AG09309 (cell line): ENCODE measurements around the gene POLR3A.

Experiments used
- DNase-seq: peaks from one replicate; pipeline ENCODE4 v3.0.0-alpha.2; 2010; ENCODE audit warnings: low read depth
- H3K4me3 ChIP-seq: 2 replicates; pipeline ENCODE4 v1.5.1; 2011; ENCODE audit warnings: mild to moderate bottlenecking, low read depth, low read length, moderate library complexity; ENCODE audit not compliant: control insufficient read depth
- TF ChIP-seq, protein P1 (sequence below): IDR thresholded peaks from 2 replicates; pipeline ENCODE4 v1.5.1; 2011; ENCODE audit warnings: mild to moderate bottlenecking, low read depth, low read length, inconsistent platforms; ENCODE audit not compliant: insufficient read depth, control insufficient read depth; ENCODE audit errors: missing control alignments

POLR3A gene

DNA sequence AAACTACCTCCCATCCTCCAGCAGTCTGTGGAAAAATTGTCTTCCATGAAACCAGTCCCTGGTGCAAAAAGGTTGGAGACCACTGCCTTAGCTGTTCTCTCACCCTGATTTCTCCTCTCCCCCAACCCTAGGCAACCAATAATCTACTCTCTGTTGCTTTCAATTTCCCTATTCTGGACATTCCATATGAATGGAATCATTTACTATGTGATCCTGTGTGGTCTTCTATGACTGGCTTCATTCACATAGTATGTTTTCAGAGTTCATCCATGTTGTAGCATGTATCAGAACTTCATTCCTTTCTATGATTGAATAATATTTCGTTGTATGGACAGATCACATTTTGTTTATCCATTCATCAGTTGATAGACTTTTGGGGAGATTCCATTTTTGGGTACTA, 64.5 kb downstream of the POLR3A start:
- TF ChIP-seq, protein P1, sequence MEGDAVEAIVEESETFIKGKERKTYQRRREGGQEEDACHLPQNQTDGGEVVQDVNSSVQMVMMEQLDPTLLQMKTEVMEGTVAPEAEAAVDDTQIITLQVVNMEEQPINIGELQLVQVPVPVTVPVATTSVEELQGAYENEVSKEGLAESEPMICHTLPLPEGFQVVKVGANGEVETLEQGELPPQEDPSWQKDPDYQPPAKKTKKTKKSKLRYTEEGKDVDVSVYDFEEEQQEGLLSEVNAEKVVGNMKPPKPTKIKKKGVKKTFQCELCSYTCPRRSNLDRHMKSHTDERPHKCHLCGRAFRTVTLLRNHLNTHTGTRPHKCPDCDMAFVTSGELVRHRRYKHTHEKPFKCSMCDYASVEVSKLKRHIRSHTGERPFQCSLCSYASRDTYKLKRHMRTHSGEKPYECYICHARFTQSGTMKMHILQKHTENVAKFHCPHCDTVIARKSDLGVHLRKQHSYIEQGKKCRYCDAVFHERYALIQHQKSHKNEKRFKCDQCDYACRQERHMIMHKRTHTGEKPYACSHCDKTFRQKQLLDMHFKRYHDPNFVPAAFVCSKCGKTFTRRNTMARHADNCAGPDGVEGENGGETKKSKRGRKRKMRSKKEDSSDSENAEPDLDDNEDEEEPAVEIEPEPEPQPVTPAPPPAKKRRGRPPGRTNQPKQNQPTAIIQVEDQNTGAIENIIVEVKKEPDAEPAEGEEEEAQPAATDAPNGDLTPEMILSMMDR: no peak
- no peak for DNase-seq
- no peak overlapping the region for H3K4me3 ChIP-seq

DNA sequence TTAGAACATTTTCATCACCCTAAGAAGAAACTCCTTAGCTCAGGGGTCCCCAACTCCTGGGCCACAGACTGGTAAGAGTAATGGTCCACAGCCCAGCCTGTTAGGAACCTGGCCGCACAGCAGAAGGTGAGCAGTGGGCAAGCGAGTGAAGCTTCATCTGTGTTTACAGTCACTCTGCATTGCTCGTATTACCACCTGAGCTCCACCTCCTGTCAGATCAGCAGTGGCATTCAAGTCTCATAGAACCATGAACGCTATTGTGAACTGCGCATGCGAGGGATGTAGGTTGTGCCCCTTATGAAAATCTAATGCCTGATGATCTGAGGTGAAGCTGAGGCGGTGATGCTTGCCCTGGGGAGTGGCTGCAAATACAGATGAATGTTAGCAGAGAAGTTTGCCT, 65.4 kb downstream of the POLR3A start:
- TF ChIP-seq, protein P1: no peak

DNA sequence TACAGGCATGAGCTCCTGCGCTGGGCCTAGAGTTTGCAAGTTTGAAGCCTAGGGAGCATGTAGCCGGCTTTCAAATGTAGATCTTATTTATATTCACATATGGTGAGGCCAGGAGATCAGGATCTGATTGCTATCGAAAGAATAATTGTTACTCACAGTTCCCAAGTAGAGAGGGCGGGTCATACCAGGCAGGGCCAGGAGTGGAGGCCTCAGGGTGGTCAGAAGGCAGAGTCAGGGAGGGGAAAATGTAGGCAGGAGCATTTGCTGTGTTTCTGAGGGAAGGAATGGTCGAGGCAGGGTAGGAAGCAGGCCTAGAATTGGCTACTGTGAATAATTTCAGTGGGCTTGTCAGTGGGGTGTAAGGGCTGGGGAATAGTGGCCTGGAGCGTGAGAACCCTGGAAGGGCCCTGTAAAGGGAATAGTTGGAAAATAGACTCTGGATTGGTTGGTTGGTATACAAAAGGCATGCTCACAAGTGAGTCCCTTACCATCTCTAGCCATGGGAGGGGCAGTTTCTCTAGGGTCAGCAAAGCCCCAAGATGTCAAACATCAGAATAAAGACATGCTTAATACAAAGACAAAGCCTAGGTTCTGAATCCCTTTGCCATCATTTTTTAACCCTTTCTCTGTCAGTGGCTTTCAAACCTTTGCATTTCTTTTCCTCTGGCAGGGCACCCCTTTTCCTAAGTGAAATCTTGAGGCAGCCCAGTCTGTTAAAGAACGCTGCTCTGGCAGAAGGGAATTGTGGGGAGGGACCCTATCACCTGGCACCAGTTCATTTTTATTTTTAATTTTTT, 66.8 kb downstream of the POLR3A start:
- TF ChIP-seq, protein P1: no peak

More for the DNA sequence above, 65.4 kb downstream of the POLR3A start:
- H3K4me3 ChIP-seq: no peak overlapping the region
- no peak for DNase-seq

DNA sequence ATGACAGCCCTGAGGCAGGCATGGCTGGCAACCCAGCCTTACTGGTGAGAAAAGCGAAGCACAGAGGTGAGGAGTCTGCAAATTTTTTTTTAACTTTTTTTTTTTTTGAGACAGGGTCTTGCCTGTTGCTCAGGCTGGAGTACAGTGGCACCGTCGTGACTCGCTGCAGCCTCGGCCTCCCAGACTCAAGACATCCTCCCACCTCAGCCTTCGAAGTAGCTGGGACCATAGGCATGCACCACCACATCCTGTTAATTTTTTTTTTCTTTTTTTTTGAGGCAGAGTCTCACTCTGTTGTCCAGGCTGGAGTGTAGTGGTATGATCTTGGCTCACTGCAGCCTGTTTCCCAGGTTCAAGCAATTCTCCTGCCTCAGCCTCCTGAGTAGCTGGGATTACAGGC, 67.6 kb downstream of the POLR3A start:
- DNase-seq: no peak
- TF ChIP-seq, protein P1: no peak
- no peak overlapping the region for H3K4me3 ChIP-seq

More for the DNA sequence above, 66.8 kb downstream of the POLR3A start:
- H3K4me3 ChIP-seq: no peak overlapping the region
- DNase-seq: no peak

DNA sequence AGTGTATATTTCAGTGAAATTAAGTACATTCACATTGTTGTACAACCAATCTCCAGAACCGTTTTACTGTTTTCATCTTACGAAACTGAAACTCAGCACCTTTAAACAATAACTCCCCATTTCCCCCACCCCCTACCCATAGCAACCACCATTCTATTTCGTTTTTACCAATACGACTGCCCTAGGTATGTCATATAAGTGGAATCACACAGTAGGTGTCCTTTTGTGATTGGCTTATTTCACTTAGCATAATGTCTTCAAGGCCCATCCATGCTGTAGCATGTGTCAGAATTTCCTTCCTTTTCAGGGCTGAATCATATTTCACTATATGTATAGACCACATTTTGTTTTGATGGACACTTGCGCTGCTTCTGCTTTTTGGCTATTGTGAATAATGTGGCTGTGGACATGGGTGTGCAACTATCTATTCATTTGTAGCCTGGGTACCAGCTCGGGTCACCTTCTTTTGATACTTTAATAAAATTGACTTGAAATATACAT, 68.4 kb downstream of the POLR3A start:
- no peak overlapping the region for H3K4me3 ChIP-seq
- no peak for DNase-seq
- TF ChIP-seq, protein P1: no peak

DNA sequence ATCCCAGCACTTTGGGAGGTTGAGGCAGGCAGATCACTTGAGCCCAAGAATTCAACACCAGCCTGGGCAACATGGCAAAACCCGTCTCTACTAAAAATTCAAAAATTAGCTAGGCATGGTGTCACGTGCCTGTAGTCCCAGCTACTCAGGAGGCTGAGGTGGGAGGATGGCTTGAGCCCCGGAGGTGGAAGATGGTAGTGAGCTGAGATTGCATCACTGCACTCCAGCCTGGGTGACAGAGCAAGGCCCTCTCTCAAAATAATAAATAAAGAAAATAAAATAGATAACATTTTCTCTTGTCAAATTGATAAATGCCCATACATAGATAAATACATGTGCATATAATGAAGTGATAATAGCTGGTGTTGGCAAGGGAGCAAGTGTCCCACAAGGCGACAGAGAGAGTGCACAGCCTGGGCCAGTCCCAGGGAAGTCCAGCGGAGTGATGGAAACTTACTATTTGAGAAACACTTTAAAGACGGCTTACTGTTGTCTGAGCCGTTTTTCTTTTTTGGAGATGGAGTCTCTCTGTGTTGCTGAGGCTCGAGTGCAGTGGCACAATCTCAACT, 69.3 kb downstream of the POLR3A start:
- TF ChIP-seq, protein P1: no peak
- DNase-seq: no peak
- no peak overlapping the region for H3K4me3 ChIP-seq
